GM21447 (cell line): ENCODE results near the gene FTO.

ENCODE experiments used
- ATAC-seq: cut with Tn5 transposase; IDR thresholded peaks from one replicate; pipeline ENCODE4 v1.9.1; 2021; ENCODE audit not compliant: unreplicated experiment

The FTO gene

DNA sequence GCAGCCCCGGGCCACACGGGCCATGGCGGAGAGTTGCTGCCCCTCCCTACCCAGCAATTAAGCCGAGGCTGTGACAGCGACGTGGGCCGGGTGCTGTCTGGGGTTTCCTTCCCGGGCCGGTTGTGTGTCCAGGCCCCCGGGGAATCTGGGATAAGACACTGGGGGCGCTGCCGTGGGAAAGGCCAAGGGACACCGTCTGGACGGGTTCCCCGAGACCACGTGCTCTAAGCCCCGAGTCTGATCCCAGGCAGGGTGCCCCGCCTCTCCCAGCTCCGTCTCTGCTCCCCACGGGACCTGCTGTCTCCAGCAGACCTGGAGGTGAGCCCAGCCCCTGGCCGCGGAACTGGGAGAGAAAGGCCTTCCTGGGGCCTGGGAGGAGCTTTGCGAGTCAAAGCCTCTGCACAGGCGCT, 490.4 kb downstream of the FTO start:
- no peak for ATAC-seq

DNA sequence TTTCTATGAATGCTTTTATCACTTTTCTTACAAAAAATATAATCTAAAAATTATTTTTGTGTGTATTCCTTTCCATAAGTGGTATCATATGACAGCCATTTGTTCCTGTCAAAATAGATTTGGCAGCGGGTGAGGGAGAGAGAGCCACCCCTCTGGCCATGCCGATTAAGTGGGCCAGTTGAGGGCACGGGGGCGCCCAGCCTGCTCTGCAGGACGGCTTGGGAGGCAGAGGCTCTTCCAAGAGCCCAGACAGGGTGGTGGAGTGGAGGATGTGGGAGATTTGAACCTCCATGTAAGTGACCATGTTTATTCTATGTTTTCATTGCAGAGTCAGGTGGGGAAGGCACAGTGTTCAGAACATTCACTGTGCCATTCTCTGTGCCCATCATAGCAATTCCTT, 493.8 kb downstream of the FTO start:
- ATAC-seq, result no peak

DNA sequence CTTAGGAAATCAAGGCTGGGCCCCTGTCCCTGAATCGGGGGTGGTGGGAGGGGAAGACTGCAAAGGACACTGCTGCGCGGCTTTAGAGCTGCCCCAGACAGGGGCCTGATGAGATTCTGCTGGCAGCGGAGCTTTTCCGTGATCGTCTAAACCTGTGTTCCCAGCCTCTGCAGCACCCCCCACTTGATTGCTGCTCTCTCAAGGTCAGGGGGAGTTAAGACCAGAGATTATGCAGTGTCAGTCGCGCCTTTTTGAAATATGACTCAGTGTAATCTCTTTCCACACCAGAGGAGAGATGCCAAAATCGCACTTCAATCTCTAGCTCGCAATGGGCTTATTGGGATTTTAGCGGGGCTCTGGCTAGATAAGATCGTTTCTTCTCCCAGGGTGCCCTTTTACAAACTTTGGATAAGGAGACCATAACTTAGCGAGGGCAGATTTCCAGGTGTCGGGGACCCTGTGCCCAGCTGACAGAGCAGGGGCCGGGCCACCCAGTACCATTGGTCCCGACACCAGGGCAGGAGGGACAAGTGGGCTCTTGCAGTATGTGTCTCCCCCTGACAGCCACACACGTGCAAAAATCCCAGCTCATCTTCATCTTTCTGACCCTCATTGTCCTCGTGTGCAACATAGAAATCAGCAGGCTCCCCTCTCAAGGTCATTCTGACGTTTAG, 495.7 kb downstream of the FTO start:
- ATAC-seq, result no peak

DNA sequence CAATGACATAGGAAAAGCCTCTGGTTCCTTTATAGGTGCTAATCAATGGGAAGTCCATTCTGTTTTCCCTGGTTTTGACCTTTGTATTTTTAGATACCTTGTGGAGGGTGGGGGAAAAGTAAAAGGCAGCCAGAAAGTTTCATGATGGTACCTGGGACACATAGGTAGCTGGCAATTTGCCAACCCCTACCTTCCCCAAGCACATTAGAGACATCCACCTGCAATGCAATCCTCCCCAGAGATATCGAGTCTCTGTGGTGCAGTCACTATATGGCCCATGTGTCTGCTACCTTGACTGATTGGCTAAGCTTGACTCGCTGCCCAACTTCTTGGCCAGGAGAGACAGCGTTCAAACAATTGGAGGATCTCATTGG, 496.2 kb downstream of the FTO start:
- ATAC-seq, result no peak

DNA sequence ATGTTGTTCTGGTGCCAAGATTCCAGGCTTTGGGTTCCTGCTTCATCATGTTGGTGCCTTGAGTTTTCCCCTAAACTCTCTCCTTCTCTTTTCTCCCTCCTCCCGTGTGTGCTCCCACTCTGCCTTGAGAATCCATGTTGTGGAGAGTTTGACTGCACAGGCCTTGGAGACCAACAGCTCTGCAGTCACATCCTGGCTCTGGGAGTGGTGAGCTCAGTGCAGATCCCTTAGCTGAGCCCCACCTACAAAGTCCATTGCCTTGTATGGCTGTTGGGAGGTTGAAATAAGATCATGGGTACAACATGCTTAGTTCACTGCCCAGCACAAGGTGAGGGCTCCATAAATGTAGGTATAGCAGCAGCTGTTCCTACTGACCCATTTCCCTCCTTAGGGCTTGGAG, 496.8 kb downstream of the FTO start:
- no peak for ATAC-seq

DNA sequence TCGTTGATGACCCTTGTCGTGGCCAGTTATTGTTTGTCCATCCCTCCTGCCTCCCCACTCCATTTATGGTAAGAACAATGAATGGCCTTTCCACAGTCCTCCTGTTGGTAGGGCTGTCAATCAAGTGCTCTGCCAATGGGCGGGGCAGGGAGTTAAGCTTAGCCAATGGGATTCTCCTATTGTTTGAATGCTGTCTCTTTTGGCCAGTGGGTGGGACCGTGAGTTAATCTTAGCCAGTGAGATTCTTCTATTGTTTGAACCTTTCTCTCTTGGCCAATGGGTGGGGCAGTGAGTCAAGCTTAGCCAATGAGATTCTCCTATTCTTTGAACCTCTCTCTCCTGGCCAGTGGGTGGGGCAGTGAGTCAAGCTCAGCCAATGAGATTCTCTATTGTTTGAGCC, 497.2 kb downstream of the FTO start:
- ATAC-seq, result no peak
